Transverse colon (tissue), 4 donors: ENCODE data around the gene RINT1. TPM values are rescaled to one million over a fixed set of nuclear protein-coding genes. Genes with fewer than 3 reads are reported as not detected.

ENCODE experiments used
- DNase-seq: peaks from one replicate; pipeline ENCODE4 v3.0.0-alpha.2; 2019
- H3K27ac ChIP-seq, 4 donors: fragments of 200-600 bp; sonication (generic); 2 replicates each; pipeline ENCODE4 v1.5.1; 2016 to 2018; ENCODE audit warnings: inconsistent platforms in 4 of 4
- H3K27me3 ChIP-seq: fragments of 200-600 bp; sonication (generic); 2 replicates; pipeline ENCODE4 v1.5.1; 2017; ENCODE audit warnings: inconsistent platforms
- H3K36me3 ChIP-seq, 4 donors: fragments of 200-600 bp; sonication (generic); 2 replicates each; pipeline ENCODE4 v1.5.1; 2017 to 2019; ENCODE audit warnings: inconsistent platforms in 4 of 4
- H3K4me1 ChIP-seq, 4 donors: fragments of 200-600 bp; sonication (generic); 2 replicates each; pipeline ENCODE4 v1.5.1; 2017 to 2020; ENCODE audit warnings: inconsistent platforms in 4 of 4
- H3K4me3 ChIP-seq, 4 donors: fragments of 200-600 bp; sonication (generic); 1 replicate in 1 of 4; 2 replicates in 3 of 4; pipeline versions ENCODE4 v1.5.1 to v1.6.1; 2017 to 2019; ENCODE audit warnings: inconsistent platforms in 4 of 4
- H3K9me3 ChIP-seq, 2 donors: fragments of 200-600 bp; sonication (generic); 2 replicates each; pipeline ENCODE4 v1.5.1; 2017 to 2019; ENCODE audit warnings: inconsistent platforms in 2 of 2
- CTCF ChIP-seq, 5 experiments: fragments of 200-600 bp in 3 of 5; fragments of 450-650 bp in 2 of 5; sonication (generic) in 3 of 5; IDR thresholded peaks; 1 replicate in 2 of 5; 2 replicates in 3 of 5; pipeline ENCODE4 v1.5.1; 2016 to 2017; ENCODE audit warnings: antibody characterized with exemption in 5 of 5, inconsistent platforms in 3 of 5, mild to moderate bottlenecking in 2 of 5, moderate library complexity in 1 of 5
- EP300 ChIP-seq: sonication (generic); formaldehyde crosslinking; IDR thresholded peaks from one replicate; pipeline ENCODE4 v1.6.1; 2017; ENCODE audit warnings: antibody characterized with exemption, low read depth
- POLR2A ChIP-seq: fragments of 450-650 bp; IDR thresholded peaks from one replicate; pipeline ENCODE4 v1.6.1; 2016; ENCODE audit warnings: antibody characterized with exemption, mild to moderate bottlenecking, moderate library complexity
- POLR2AphosphoS5 ChIP-seq, 3 donors: sonication (generic); formaldehyde crosslinking; IDR thresholded peaks; one replicate each; pipeline ENCODE4 v1.6.1; 2016; ENCODE audit warnings: antibody characterized with exemption in 3 of 3
- WGBS, 2 donors: methylation state at CpG; one replicate each; pipeline ENCODE4 v1.1.5; 2018; ENCODE audit warnings: low coverage in 1 of 2; 5-methylcytosine and 5-hydroxymethylcytosine counted together
- in situ Hi-C, 4 donors: fragments of 200-750 bp; cut with MboI; loops; one replicate each; pipeline versions ENCODE4 v1.15.0 to v1.15.1; 2017; ENCODE audit warnings: low sequenced_read_pairs in 3 of 4, low pct_ligation_motif_present in 1 of 4, low pct_unique_long_range_greater_than_20kb in 1 of 4
- intact Hi-C: fragments of 100-400 bp; cut with DNase I; formaldehyde crosslinking; loops from one replicate; pipeline ENCODE4 v1.15.1; 2023; ENCODE audit warnings: low total_unique reads
- total RNA-seq, 4 donors: library from RNA; depleted of rRNA; stranded (reverse); fragments of >200 nt; gene quantifications; one replicate each; pipeline ENCODE4 v1.1.0, GENCODE V29; 2016

Gene RINT1
- total RNA-seq, 4 donors from 2014 or later: 10.0 to 37.2 (median 19.0) TPM

- Histone ChIP-seq H3K27me3 (no peaks in the 10 kb centered on the region), H3K4me1 (peaks cover 0 to 10% (median 7%) of the 10 kb centered on the region in 4 donors), H3K4me3 (no peak overlapping the region), H3K36me3 (no peaks in the 10 kb centered on the region), H3K9me3 (no peaks in the 10 kb centered on the region), H3K27ac (no peak overlapping the region)
- no peak for DNase-seq
- in situ Hi-C loops (no loop called here), intact Hi-C loops (no loop called here)
- TF ChIP-seq EP300 (no peak), POLR2AphosphoS5 (IDR thresholded peaks at IDR 0.05) (no peak), CTCF (IDR thresholded peaks at IDR 0.05) (no peak), POLR2A (no peak)
- 44 to 83% methylated on average over 1 of the region's 1 CpG for WGBS, 2 donors
Observed at GRCh38 chr7:105577251-105577650, 45.2 kb downstream of the RINT1 start.

GRCh38 chr7:105578496-105578895 is 46.5 kb downstream of the RINT1 start:
- in situ Hi-C loops: no loop called here
- intact Hi-C loops: no loop called here
- no peaks in the 10 kb centered on the region for H3K36me3 ChIP-seq
- TF ChIP-seq EP300: no peak
- TF ChIP-seq CTCF (IDR thresholded peaks at IDR 0.05): no peak
- no peak for TF ChIP-seq POLR2A
- TF ChIP-seq POLR2AphosphoS5 (IDR thresholded peaks at IDR 0.05): no peak
- H3K9me3 ChIP-seq: no peaks in the 10 kb centered on the region
- no peak for DNase-seq
- H3K27me3 ChIP-seq: no peaks in the 10 kb centered on the region
- H3K4me3 ChIP-seq: no peak overlapping the region
- H3K27ac ChIP-seq: no peak overlapping the region
- H3K4me1 ChIP-seq: peaks cover 0 to 8% (median 7%) of the 10 kb centered on the region in 4 donors

- Histone ChIP-seq H3K36me3 (no peaks in the 10 kb centered on the region), H3K4me1 (peaks cover 0 to 8% (median 7%) of the 10 kb centered on the region in 4 donors), H3K27ac (no peak overlapping the region), H3K9me3 (peaks cover 0 to 2% of the 10 kb centered on the region in 2 donors), H3K27me3 (no peaks in the 10 kb centered on the region), H3K4me3 (no peak overlapping the region)
- intact Hi-C loops: no loop called here
- TF ChIP-seq CTCF (IDR thresholded peaks at IDR 0.05) (no peak), POLR2AphosphoS5 (IDR thresholded peaks at IDR 0.05) (no peak), POLR2A (no peak), EP300 (no peak)
- WGBS, 2 donors: 86 to 90% methylated on average over 16 to 22 of the region's 22 CpGs
- in situ Hi-C loops: no loop called here
- no peak for DNase-seq
Observed at GRCh38 chr7:105580022-105580740, 48.2 kb downstream of the RINT1 start.

- peak within 1 kb of the TSS in 2 of 4 donors; percentile 20 to 41 for H3K4me3 ChIP-seq
- in situ Hi-C loops: no loop called here
- TF ChIP-seq CTCF (IDR thresholded peaks at IDR 0.05) (no peak), POLR2AphosphoS5 (IDR thresholded peaks at IDR 0.05) (no peak), EP300 (no peak), POLR2A (no peak)
- peaks cover 0 to 2% of the 10 kb centered on the region in 2 donors for H3K9me3 ChIP-seq
- H3K27ac ChIP-seq: no peak within 1 kb of the TSS
- H3K36me3 ChIP-seq: no peaks in the 10 kb centered on the region
- intact Hi-C loops: no loop called here
- H3K4me1 ChIP-seq: peaks cover 0 to 8% (median 7%) of the 10 kb centered on the region in 4 donors
- DNase-seq: peak; percentile 60
- no peaks in the 10 kb centered on the region for H3K27me3 ChIP-seq
- 11 to 25% methylated on average over 4 to 36 of the region's 36 CpGs for WGBS, 2 donors
Observed at GRCh38 chr7:105581066-105581811, 49.2 kb downstream of the RINT1 start, which contains the start of gene EFCAB10. Gene EFCAB10, minus strand, starts transcription at chr7:105581493. Its CDS starts 30 bp downstream, at chr7:105581463.
